ENCODE results near the gene B3GNT5. TPM values are rescaled to one million over a fixed set of nuclear protein-coding genes. Genes with fewer than 3 reads are reported as not detected.

The B3GNT5 gene
- total RNA-seq, 2 donors from 2014 or later = 5.4 to 5.6 TPM

- Histone ChIP-seq H3K27me3 (no peaks in the 10 kb centered on the region), H3K9me3 (no peaks in the 10 kb centered on the region), H3K36me3 (replicated peaks in 1 of 2; ENCODE audit: insufficient read depth in 1 of 2, low read depth in 2 of 2) (no peaks in the 10 kb centered on the region), H3K4me3 (no peak overlapping the region), H3K4me1 (peaks cover 11% of the 10 kb centered on the region), H3K27ac (peak overlapping the region in 2 of 4 donors; percentile 31 to 35)
- WGBS, 2 donors = 38 to 47% methylated on average over 2 of the region's 2 CpGs
- DNase-seq (peak in 3 of 4 donors; percentile 38 to 60 (median 58)), ATAC-seq (peak; percentile 71)
- TF ChIP-seq POLR2A (IDR thresholded peaks at IDR 0.05) (no peak), CTCF (IDR thresholded peaks at IDR 0.05) (no peak)
- intact Hi-C loops (cut with DNase I) = no loop called here
These were observed 22.4 kb downstream of the B3GNT5 start for GRCh38 chr3:183275418-183275817.

- Histone ChIP-seq H3K9me3 (no peaks in the 10 kb centered on the region), H3K36me3 (replicated peaks in 1 of 2; ENCODE audit: insufficient read depth in 1 of 2, low read depth in 2 of 2) (no peaks in the 10 kb centered on the region), H3K4me1 (peaks cover 11% of the 10 kb centered on the region), H3K4me3 (no peak overlapping the region), H3K27ac (peak overlapping the region in 2 of 4 donors; percentile 31 to 35), H3K27me3 (no peaks in the 10 kb centered on the region)
- WGBS, 2 donors = 55 to 58% methylated on average over 3 of the region's 3 CpGs
- no peak for ATAC-seq
- TF ChIP-seq CTCF (IDR thresholded peaks at IDR 0.05) = no peak
- DNase-seq = no peak
- intact Hi-C loops (cut with DNase I) = no loop called here
These were observed 22.9 kb downstream of the B3GNT5 start for GRCh38 chr3:183275937-183276336.

GRCh38 chr3:183277260-183277659 lies 24.2 kb downstream of the B3GNT5 start:
- Histone ChIP-seq H3K36me3 (replicated peaks in 1 of 2; ENCODE audit: insufficient read depth in 1 of 2, low read depth in 2 of 2) (no peaks in the 10 kb centered on the region), H3K27me3 (no peaks in the 10 kb centered on the region), H3K4me1 (peaks cover 11% of the 10 kb centered on the region), H3K9me3 (no peaks in the 10 kb centered on the region), H3K27ac (no peak overlapping the region), H3K4me3 (no peak overlapping the region)
- DNase-seq (no peak), ATAC-seq (no peak)
- no peak for TF ChIP-seq CTCF (IDR thresholded peaks at IDR 0.05)
- TF ChIP-seq POLR2A (IDR thresholded peaks at IDR 0.05) = no peak
- intact Hi-C loops (cut with DNase I) = no loop called here
- 95 to 96% methylated on average over 5 of the region's 5 CpGs for WGBS, 2 donors

- DNase-seq = no peak
- Histone ChIP-seq H3K27ac (no peak overlapping the region), H3K4me3 (no peak overlapping the region), H3K9me3 (no peaks in the 10 kb centered on the region), H3K4me1 (peaks cover 11% of the 10 kb centered on the region), H3K27me3 (no peaks in the 10 kb centered on the region), H3K36me3 (replicated peaks in 1 of 2; ENCODE audit: insufficient read depth in 1 of 2, low read depth in 2 of 2) (no peaks in the 10 kb centered on the region)
- TF ChIP-seq POLR2A (IDR thresholded peaks at IDR 0.05) (no peak), CTCF (IDR thresholded peaks at IDR 0.05) (no peak)
- no peak for ATAC-seq
- WGBS, 2 donors = 69 to 78% methylated on average over 4 of the region's 4 CpGs
- intact Hi-C loops (cut with DNase I) = no loop called here
These were observed 25.5 kb downstream of the B3GNT5 start for GRCh38 chr3:183278479-183279088.

GRCh38 chr3:183279371-183279770 lies 26.3 kb downstream of the B3GNT5 start:
- H3K36me3 ChIP-seq (replicated peaks in 1 of 2; ENCODE audit: insufficient read depth in 1 of 2, low read depth in 2 of 2) = no peaks in the 10 kb centered on the region
- intact Hi-C loops (cut with DNase I) = no loop called here
- H3K27ac ChIP-seq = no peak overlapping the region
- no peaks in the 10 kb centered on the region for H3K27me3 ChIP-seq
- 86 to 89% methylated on average over 3 of the region's 3 CpGs for WGBS, 2 donors
- TF ChIP-seq POLR2A (IDR thresholded peaks at IDR 0.05) = no peak
- no peak for TF ChIP-seq CTCF (IDR thresholded peaks at IDR 0.05)
- H3K9me3 ChIP-seq = no peaks in the 10 kb centered on the region
- H3K4me3 ChIP-seq = no peak overlapping the region
- peaks cover 11% of the 10 kb centered on the region for H3K4me1 ChIP-seq
- ATAC-seq = no peak
- no peak for DNase-seq

Data from body of pancreas (tissue), 4 donors.